HepG2 (cell line): ENCODE measurements around the gene SPCS1. TPM values are rescaled to one million over a fixed set of nuclear protein-coding genes. Genes with fewer than 3 reads are reported as not detected.

Experiments used
- ATF2 ChIP-seq: sonication (generic); formaldehyde crosslinking; IDR thresholded peaks from 2 replicates; pipeline ENCODE4 v1.4.0; 2020; ENCODE audit warnings: missing genetic modification reagents
- DMTF1 ChIP-seq: sonication (generic); formaldehyde crosslinking; IDR thresholded peaks from 2 replicates; pipeline ENCODE4 v1.4.0; 2020; ENCODE audit warnings: mild to moderate bottlenecking, missing genetic modification reagents
- GPBP1L1 ChIP-seq: sonication (generic); formaldehyde crosslinking; IDR thresholded peaks from 2 replicates; pipeline ENCODE4 v1.5.0; 2020; ENCODE audit warnings: mild to moderate bottlenecking, missing genetic modification reagents
- JDP2 ChIP-seq: sonication (generic); formaldehyde crosslinking; IDR thresholded peaks from 2 replicates; pipeline ENCODE4 v1.8.1; 2022; ENCODE audit warnings: missing genetic modification reagents, borderline replicate concordance
- MIER2 ChIP-seq: IDR thresholded peaks from 2 replicates; pipeline ENCODE4 v1.6.1; 2016; ENCODE audit warnings: missing biosample characterization, missing genetic modification reagents
- PAWR ChIP-seq: sonication (generic); formaldehyde crosslinking; IDR thresholded peaks from 2 replicates; pipeline ENCODE4 v1.4.0; 2020; ENCODE audit warnings: missing genetic modification reagents, mild to moderate bottlenecking, borderline replicate concordance
- SNRNP70 ChIP-seq: fragments of 200-400 bp; formaldehyde crosslinking; IDR thresholded peaks from 2 replicates; pipeline ENCODE4 v1.6.1; 2017; ENCODE audit warnings: mild to moderate bottlenecking, low read depth, low read length, moderate library complexity
- TEF ChIP-seq: sonication (generic); formaldehyde crosslinking; IDR thresholded peaks from 2 replicates; pipeline ENCODE4 v1.5.0; 2020; ENCODE audit warnings: missing genetic modification reagents
- TFAP4 ChIP-seq: sonication (generic); IDR thresholded peaks from 2 replicates; pipeline ENCODE4 v1.6.1; 2016; ENCODE audit warnings: low read depth, borderline replicate concordance
- TP53 ChIP-seq: sonication (generic); formaldehyde crosslinking; conservative IDR thresholded peaks from 2 replicates; pipeline ENCODE4 v1.4.0; 2020; ENCODE audit warnings: missing genetic modification reagents
- YY1 ChIP-seq: IDR thresholded peaks from 2 replicates; pipeline ENCODE4 v1.6.1; 2011; ENCODE audit warnings: low read length, low read depth, moderate library complexity, mild to moderate bottlenecking; ENCODE audit not compliant: insufficient read depth, insufficient replicate concordance
- ZBTB44 ChIP-seq: sonication (generic); formaldehyde crosslinking; IDR thresholded peaks from 2 replicates; pipeline ENCODE4 v1.4.0; 2020; ENCODE audit warnings: missing genetic modification reagents
- ZNF207 ChIP-seq: fragments of 450-650 bp; IDR thresholded peaks from 2 replicates; pipeline ENCODE4 v1.6.1; 2016; ENCODE audit warnings: antibody characterized with exemption, borderline replicate concordance
- ZNF460 ChIP-seq: sonication (generic); formaldehyde crosslinking; IDR thresholded peaks from 2 replicates; pipeline ENCODE4 v1.5.1; 2020; ENCODE audit warnings: missing genetic modification reagents, mild to moderate bottlenecking, borderline replicate concordance
- ZNF552 ChIP-seq: sonication (generic); formaldehyde crosslinking; IDR thresholded peaks from 2 replicates; pipeline ENCODE4 v1.9.0; 2022; ENCODE audit warnings: missing genetic modification reagents, mild to moderate bottlenecking, borderline replicate concordance
- ZNF615 ChIP-seq: sonication (generic); formaldehyde crosslinking; IDR thresholded peaks from 2 replicates; pipeline ENCODE4 v1.5.0; 2020; ENCODE audit warnings: mild to moderate bottlenecking, missing genetic modification reagents, borderline replicate concordance
- ZNF883 ChIP-seq: sonication (generic); formaldehyde crosslinking; IDR thresholded peaks from 2 replicates; pipeline ENCODE4 v1.5.1; 2020; ENCODE audit warnings: mild to moderate bottlenecking, missing genetic modification reagents; ENCODE audit errors: not compliant biosample characterization
- ZSCAN22 ChIP-seq: sonication (generic); formaldehyde crosslinking; IDR thresholded peaks from 2 replicates; pipeline ENCODE4 v1.4.0; 2020; ENCODE audit warnings: mild to moderate bottlenecking, missing genetic modification reagents
- polyA plus RNA-seq, 8 experiments: library from polyadenylated mRNA; depleted of rRNA in 3 of 8; stranded (reverse) in 7 of 8; unstranded in 1 of 8; fragments of >200 nt; fragmentation: Illumina TruSeq in 4 of 8; extraction: Trizol in 4 of 8; gene quantifications; 2 replicates each; pipeline versions ENCODE4 v1.2.1 to v1.2.3, GENCODE V29; 2011 to 2016; ENCODE audit warnings: low read depth in 4 of 8, missing spikeins in 1 of 8, mixed read lengths in 1 of 8; ENCODE audit not compliant: insufficient read depth in 1 of 8
- total RNA-seq, 5 experiments: library from RNA; depleted of rRNA; stranded (reverse); fragments of >200 nt; fragmentation: Illumina TruSeq; extraction: Trizol; gene quantifications; 2 replicates each; pipeline ENCODE4 v1.2.3, GENCODE V29; 2016; ENCODE audit warnings: low read depth in 1 of 5

Gene SPCS1
- total and polyA plus RNA-seq, 2 of the 13 experiments (the other 11 are each of a cell fraction or from before 2014, with no cell fraction given) = 84.6 to 120 TPM

GRCh38 chr3:52705688-52706686, at the start of gene SPCS1, which contains the start of gene GLT8D1 (continued):
- TF ChIP-seq ATF2 (CRISPR knock-in tag) = no peak
- no peak for TF ChIP-seq SNRNP70
- TF ChIP-seq TFAP4 = peak; percentile 41; the same call in 1 of the 2 replicates
- TF ChIP-seq ZNF883 (CRISPR knock-in tag) = peak; percentile 80
- no peak for TF ChIP-seq TEF (CRISPR knock-in tag)
- no peak; the same call in 1 of the 2 replicates for TF ChIP-seq PAWR (CRISPR knock-in tag)
- no peak for TF ChIP-seq ZNF207
- peak; percentile 51; the same call in 1 of the 2 replicates for TF ChIP-seq ZNF552 (CRISPR knock-in tag)
- TF ChIP-seq TP53 (CRISPR knock-in tag) = peak; percentile 91; the same call in 1 of the 2 replicates
- TF ChIP-seq YY1 = peak; percentile 93
- TF ChIP-seq ZBTB44 (CRISPR knock-in tag) = no peak
- 0 out of 2 replicates have a peak, but pooled peaks have one; percentile 34 for TF ChIP-seq ZNF615 (CRISPR knock-in tag)
- 0 out of 2 replicates have a peak, but pooled peaks have one; percentile 10 for TF ChIP-seq MIER2
- peak; percentile 92 for TF ChIP-seq ZSCAN22 (CRISPR knock-in tag)
- no peak for TF ChIP-seq JDP2 (CRISPR knock-in tag)
- peak; percentile 34; the same call in 1 of the 2 replicates for TF ChIP-seq ZNF460 (CRISPR knock-in tag)
- no peak for TF ChIP-seq GPBP1L1 (CRISPR knock-in tag)
- no peak for TF ChIP-seq DMTF1 (CRISPR knock-in tag)
